CD14-positive monocyte (primary cell): Measurements from ENCODE around the gene GSTM3. TPM values are rescaled to one million over a fixed set of nuclear protein-coding genes. Genes with fewer than 3 reads are reported as not detected.

Experiments
- DNase-seq, 3 donors: peaks; one replicate each; pipeline ENCODE4 v3.0.0-alpha.2; 2011 to 2022
- H2AFZ ChIP-seq: 2 replicates; pipeline ENCODE4 v1.6.0; 2012; ENCODE audit warnings: mild to moderate bottlenecking, low read depth, low read length, inconsistent platforms; ENCODE audit not compliant: insufficient read depth, poor library complexity, severe bottlenecking
- H3K27ac ChIP-seq, 2 donors: 1 replicate in 1 of 2; 2 replicates in 1 of 2; pipeline ENCODE4 v1.5.1; 2012 to 2013; ENCODE audit warnings: low read length in 2 of 2, control low read depth in 1 of 2, inconsistent platforms in 1 of 2, low read depth in 1 of 2, mild to moderate bottlenecking in 1 of 2
- H3K27me3 ChIP-seq, 2 donors: one replicate each; pipeline versions ENCODE4 v1.6.0 to v1.6.1; 2011 to 2013; ENCODE audit warnings: low read length in 2 of 2; ENCODE audit not compliant: control insufficient read depth in 2 of 2, insufficient read depth in 2 of 2
- H3K36me3 ChIP-seq, 2 donors: replicated peaks in 1 of 2; 1 replicate in 1 of 2; 2 replicates in 1 of 2; pipeline versions ENCODE4 v1.5.1 to v1.6.1; 2012 to 2013; ENCODE audit warnings: low read length in 2 of 2, control low read depth in 1 of 2, inconsistent platforms in 1 of 2, mild to moderate bottlenecking in 1 of 2; ENCODE audit not compliant: insufficient read depth in 2 of 2, control insufficient read depth in 1 of 2
- H3K4me1 ChIP-seq, 2 donors: 1 replicate in 1 of 2; 2 replicates in 1 of 2; pipeline versions ENCODE4 v1.5.1 to v1.6.1; 2012 to 2013; ENCODE audit warnings: low read length in 2 of 2, control low read depth in 1 of 2, inconsistent platforms in 1 of 2, mild to moderate bottlenecking in 1 of 2, moderate library complexity in 1 of 2; ENCODE audit not compliant: insufficient read depth in 2 of 2, control insufficient read depth in 1 of 2
- H3K4me2 ChIP-seq: replicated peaks from 2 replicates; pipeline ENCODE3; 2012; ENCODE audit warnings: low read length, moderate library complexity, mild to moderate bottlenecking; ENCODE audit not compliant: poor library complexity, severe bottlenecking; ENCODE audit errors: extremely low read depth
- H3K4me3 ChIP-seq, 3 experiments: fragments of 200-600 bp in 1 of 3; sonication (generic) in 1 of 3; replicated peaks in 1 of 3; 1 replicate in 2 of 3; 2 replicates in 1 of 3; pipeline ENCODE4 v1.5.1; 2011 to 2013; ENCODE audit warnings: low read length in 3 of 3, mild to moderate bottlenecking in 3 of 3, control low read depth in 2 of 3, low read depth in 2 of 3, inconsistent platforms in 1 of 3, moderate library complexity in 1 of 3
- H3K79me2 ChIP-seq: 2 replicates; pipeline ENCODE4 v1.6.0; 2012; ENCODE audit warnings: mild to moderate bottlenecking, control low read depth, inconsistent platforms, low read length, moderate library complexity; ENCODE audit not compliant: insufficient read depth
- H3K9ac ChIP-seq: 2 replicates; pipeline ENCODE4 v1.6.0; 2017; ENCODE audit warnings: low read length, mild to moderate bottlenecking; ENCODE audit not compliant: insufficient read depth, poor library complexity, severe bottlenecking
- H3K9me3 ChIP-seq, 2 donors: replicated peaks in 1 of 2; 1 replicate in 1 of 2; 2 replicates in 1 of 2; pipeline versions ENCODE4 v1.5.1 to v1.6.1; 2012 to 2013; ENCODE audit warnings: low read length in 2 of 2, control low read depth in 1 of 2; ENCODE audit not compliant: control insufficient read depth in 1 of 2, insufficient read depth in 1 of 2
- H4K20me1 ChIP-seq: 2 replicates; pipeline ENCODE4 v1.6.0; 2012; ENCODE audit warnings: mild to moderate bottlenecking, low read length, control low read depth, moderate library complexity; ENCODE audit not compliant: insufficient read depth
- H3K27ac Mint-ChIP-seq, 7 donors: one replicate each; pipeline ENCODE4 v1.8.0; 2020; ENCODE audit warnings: mild to moderate bottlenecking in 7 of 7, mixed read lengths in 7 of 7, moderate library complexity in 6 of 7, inconsistent platforms in 2 of 7
- H3K27me3 Mint-ChIP-seq, 3 donors: one replicate each; pipeline ENCODE4 v1.8.0; 2021 to 2022; ENCODE audit warnings: low read depth in 3 of 3, mild to moderate bottlenecking in 3 of 3, mixed read lengths in 3 of 3, moderate library complexity in 3 of 3, inconsistent platforms in 1 of 3
- H3K36me3 Mint-ChIP-seq, 2 donors: one replicate each; pipeline ENCODE4 v1.8.0; 2020; ENCODE audit warnings: mixed read lengths in 2 of 2, inconsistent platforms in 1 of 2, mild to moderate bottlenecking in 1 of 2
- H3K4me1 Mint-ChIP-seq: one replicate; pipeline ENCODE4 v1.8.0; 2020; ENCODE audit warnings: mild to moderate bottlenecking, mixed read lengths
- H3K4me3 Mint-ChIP-seq, 2 donors: one replicate each; pipeline ENCODE4 v1.8.0; 2020; ENCODE audit warnings: mild to moderate bottlenecking in 2 of 2, mixed read lengths in 2 of 2, moderate library complexity in 1 of 2
- H3K9me3 Mint-ChIP-seq, 7 donors: one replicate each; pipeline ENCODE4 v1.8.0; 2020 to 2022; ENCODE audit warnings: mixed read lengths in 7 of 7, mild to moderate bottlenecking in 6 of 7, moderate library complexity in 6 of 7, inconsistent platforms in 2 of 7
- WGBS: methylation state at CpG from one replicate; pipeline ENCODE4 v1.1.5; 2013; ENCODE audit warnings: missing lambda C conversion rate; ENCODE audit not compliant: insufficient coverage; 5-methylcytosine and 5-hydroxymethylcytosine counted together
- intact Hi-C, 2 donors: fragments of 100-400 bp; cut with micrococcal nuclease; formaldehyde crosslinking; loops; one replicate each; pipeline versions ENCODE4 v1.15.0 to v1.15.1; 2023
- polyA plus RNA-seq, 3 donors: library from polyadenylated mRNA; depleted of rRNA in 1 of 3; unstranded in 2 of 3; stranded (reverse) in 1 of 3; fragments of 300-500 nt in 2 of 3; fragments of >200 nt in 1 of 3; fragmentation: Illumina TruSeq in 2 of 3; gene quantifications; 1 replicate in 2 of 3; 2 replicates in 1 of 3; pipeline ENCODE4 v1.2.3, GENCODE V29; 2012 to 2021
- TF ChIP-seq, protein P1 (sequence below): fragments of 200-600 bp; IDR thresholded peaks from one replicate; pipeline ENCODE4 v1.8.0; 2022; ENCODE audit warnings: antibody characterized with exemption, mild to moderate bottlenecking

GSTM3 gene
- polyA plus RNA-seq, 3 donors, result 0.69 to 3.2 (median 2.8) TPM

DNA sequence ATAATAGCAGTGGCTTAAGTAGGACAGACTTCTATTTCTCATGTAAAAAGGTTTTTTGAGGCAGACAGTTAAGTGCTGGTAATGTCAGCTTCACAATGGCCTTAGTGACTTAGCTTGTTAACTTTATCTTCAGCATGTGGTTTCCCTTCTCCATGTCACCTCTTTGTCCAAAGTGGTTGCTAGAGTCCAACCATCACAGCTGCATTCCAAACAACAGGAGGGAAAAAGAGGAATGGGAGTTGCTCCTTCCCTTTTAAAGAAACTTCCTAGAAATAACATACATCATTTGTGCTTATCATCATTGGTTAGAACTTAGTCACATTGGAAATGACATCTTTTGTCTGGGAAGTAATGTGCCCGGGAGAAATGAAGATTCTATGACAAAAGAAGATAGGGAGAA lies 18.9 kb downstream of the GSTM3 start:
- Histone ChIP-seq H3K4me3 (no peak overlapping the region), H2AFZ (no peak overlapping the region), H3K4me1 (no peaks in the 10 kb centered on the region), H3K4me2 (no peak overlapping the region), H3K9ac (no peak overlapping the region), H4K20me1 (no peaks in the 10 kb centered on the region), H3K27me3 (no peaks in the 10 kb centered on the region), H3K9me3 (no peaks in the 10 kb centered on the region), H3K79me2 (no peaks in the 10 kb centered on the region), H3K27ac (no peak overlapping the region), H3K36me3 (no peaks in the 10 kb centered on the region)
- intact Hi-C loops, result no loop called here
- Mint-ChIP-seq H3K9me3 (peaks cover 0 to 5% (median 0%) of the 10 kb centered on the region in 7 donors), H3K27ac (no peak overlapping the region), H3K4me1 (peaks cover 7% of the 10 kb centered on the region), H3K27me3 (peaks cover 0 to 4% (median 2%) of the 10 kb centered on the region in 3 donors), H3K36me3 (no peaks in the 10 kb centered on the region), H3K4me3 (no peak overlapping the region)
- TF ChIP-seq, protein P1, sequence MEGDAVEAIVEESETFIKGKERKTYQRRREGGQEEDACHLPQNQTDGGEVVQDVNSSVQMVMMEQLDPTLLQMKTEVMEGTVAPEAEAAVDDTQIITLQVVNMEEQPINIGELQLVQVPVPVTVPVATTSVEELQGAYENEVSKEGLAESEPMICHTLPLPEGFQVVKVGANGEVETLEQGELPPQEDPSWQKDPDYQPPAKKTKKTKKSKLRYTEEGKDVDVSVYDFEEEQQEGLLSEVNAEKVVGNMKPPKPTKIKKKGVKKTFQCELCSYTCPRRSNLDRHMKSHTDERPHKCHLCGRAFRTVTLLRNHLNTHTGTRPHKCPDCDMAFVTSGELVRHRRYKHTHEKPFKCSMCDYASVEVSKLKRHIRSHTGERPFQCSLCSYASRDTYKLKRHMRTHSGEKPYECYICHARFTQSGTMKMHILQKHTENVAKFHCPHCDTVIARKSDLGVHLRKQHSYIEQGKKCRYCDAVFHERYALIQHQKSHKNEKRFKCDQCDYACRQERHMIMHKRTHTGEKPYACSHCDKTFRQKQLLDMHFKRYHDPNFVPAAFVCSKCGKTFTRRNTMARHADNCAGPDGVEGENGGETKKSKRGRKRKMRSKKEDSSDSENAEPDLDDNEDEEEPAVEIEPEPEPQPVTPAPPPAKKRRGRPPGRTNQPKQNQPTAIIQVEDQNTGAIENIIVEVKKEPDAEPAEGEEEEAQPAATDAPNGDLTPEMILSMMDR, result no peak
- WGBS, result no CpG with 5 or more reads among the region's 1 CpG
- no peak for DNase-seq

DNA sequence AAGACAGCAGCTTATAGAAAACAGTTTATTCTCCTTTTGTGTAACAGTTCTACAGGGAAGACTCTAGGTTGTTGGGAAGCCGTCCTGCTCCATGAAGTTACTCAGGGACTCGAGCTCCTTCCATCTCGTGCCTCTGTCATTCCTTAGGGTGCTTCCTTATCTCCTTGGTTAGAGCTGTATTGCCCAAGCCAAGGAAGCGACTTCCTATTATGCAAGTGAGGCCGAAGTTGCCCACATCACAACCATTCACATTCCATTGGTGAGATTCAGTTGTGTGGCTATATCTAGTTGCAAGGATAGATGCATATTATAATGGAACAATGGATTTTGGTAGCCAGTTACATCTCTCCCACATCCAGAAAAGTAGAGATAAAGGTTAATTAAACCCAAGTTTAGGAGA lies 19.8 kb downstream of the GSTM3 start:
- intact Hi-C loops, result no loop called here
- Histone ChIP-seq H3K36me3 (no peaks in the 10 kb centered on the region), H3K4me3 (no peak overlapping the region), H4K20me1 (no peaks in the 10 kb centered on the region), H3K9me3 (no peaks in the 10 kb centered on the region), H3K27ac (no peak overlapping the region), H2AFZ (no peak overlapping the region), H3K79me2 (no peaks in the 10 kb centered on the region), H3K9ac (no peak overlapping the region), H3K4me2 (no peak overlapping the region), H3K4me1 (no peaks in the 10 kb centered on the region), H3K27me3 (no peaks in the 10 kb centered on the region)
- Mint-ChIP-seq H3K36me3 (no peaks in the 10 kb centered on the region), H3K4me3 (no peak overlapping the region), H3K4me1 (peaks cover 7% of the 10 kb centered on the region), H3K27me3 (peaks cover 0 to 3% (median 2%) of the 10 kb centered on the region in 3 donors), H3K27ac (peak overlapping the region in 1 of 7 donors; percentile 11), H3K9me3 (peaks cover 0 to 5% (median 0%) of the 10 kb centered on the region in 7 donors)
- peak in 1 of 3 donors; percentile 9 for DNase-seq
- TF ChIP-seq, protein P1, result no peak
- WGBS, result 56% methylated on average over 3 of the region's 5 CpGs
